ENCODE measurements around the gene PPP1R15A. TPM values are rescaled to one million over a fixed set of nuclear protein-coding genes. Genes with fewer than 3 reads are reported as not detected.
"Not testable (repeated sequence)": the region's sequence is repeated elsewhere in the genome, so short reads cannot be mapped to it uniquely, and the experiment has no call there.

The PPP1R15A gene
- total RNA-seq, 2 donors from 2014 or later, result 35.1 to 49.0 TPM

DNA sequence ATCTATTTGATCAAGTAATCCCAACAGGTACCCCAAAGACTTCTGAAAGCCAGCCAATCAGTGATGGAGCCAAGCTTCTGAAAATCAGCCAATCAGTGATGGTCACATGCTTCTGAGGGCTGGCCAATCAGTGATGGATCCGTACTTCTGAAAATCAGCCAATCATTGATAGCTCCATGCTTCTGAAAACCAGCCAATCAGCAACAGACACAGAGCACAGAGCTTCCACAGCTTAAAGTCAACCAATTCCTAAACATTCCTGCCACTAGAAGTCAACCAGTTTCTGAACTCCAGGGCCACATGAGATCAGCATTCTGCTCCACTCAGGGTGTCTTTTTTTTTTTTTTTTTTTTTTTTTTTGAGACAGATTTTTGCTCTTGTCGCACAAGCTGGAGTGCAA, 27.7 kb upstream of the PPP1R15A start:
- no peaks in the 10 kb centered on the region for H3K27me3 ChIP-seq (replicated peaks; ENCODE audit: insufficient read depth)
- no peaks in the 10 kb centered on the region for H3K9me3 ChIP-seq
- no peak overlapping the region for H3K4me3 ChIP-seq
- intact Hi-C loops (cut with DNase I), result loop anchor here (5.0 kb wide), 1 partner anchor 197 kb away; the partner anchor contains the start of gene CA11
- H3K4me1 ChIP-seq (replicated peaks), result no peaks in the 10 kb centered on the region
- no peak for TF ChIP-seq POLR2A (IDR thresholded peaks at IDR 0.05)
- TF ChIP-seq, protein P1, sequence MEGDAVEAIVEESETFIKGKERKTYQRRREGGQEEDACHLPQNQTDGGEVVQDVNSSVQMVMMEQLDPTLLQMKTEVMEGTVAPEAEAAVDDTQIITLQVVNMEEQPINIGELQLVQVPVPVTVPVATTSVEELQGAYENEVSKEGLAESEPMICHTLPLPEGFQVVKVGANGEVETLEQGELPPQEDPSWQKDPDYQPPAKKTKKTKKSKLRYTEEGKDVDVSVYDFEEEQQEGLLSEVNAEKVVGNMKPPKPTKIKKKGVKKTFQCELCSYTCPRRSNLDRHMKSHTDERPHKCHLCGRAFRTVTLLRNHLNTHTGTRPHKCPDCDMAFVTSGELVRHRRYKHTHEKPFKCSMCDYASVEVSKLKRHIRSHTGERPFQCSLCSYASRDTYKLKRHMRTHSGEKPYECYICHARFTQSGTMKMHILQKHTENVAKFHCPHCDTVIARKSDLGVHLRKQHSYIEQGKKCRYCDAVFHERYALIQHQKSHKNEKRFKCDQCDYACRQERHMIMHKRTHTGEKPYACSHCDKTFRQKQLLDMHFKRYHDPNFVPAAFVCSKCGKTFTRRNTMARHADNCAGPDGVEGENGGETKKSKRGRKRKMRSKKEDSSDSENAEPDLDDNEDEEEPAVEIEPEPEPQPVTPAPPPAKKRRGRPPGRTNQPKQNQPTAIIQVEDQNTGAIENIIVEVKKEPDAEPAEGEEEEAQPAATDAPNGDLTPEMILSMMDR (IDR thresholded peaks at IDR 0.05), result no peak
- TF ChIP-seq POLR2AphosphoS5 (IDR thresholded peaks at IDR 0.05), result no peak
- no peak for DNase-seq (ENCODE audit: low spot score)
- 91% methylated on average over 2 of the region's 2 CpGs for WGBS
- H3K27ac ChIP-seq, result no peak overlapping the region
- H3K36me3 ChIP-seq, result no peaks in the 10 kb centered on the region

- WGBS, result 88% methylated on average over 15 of the region's 15 CpGs
- no peaks in the 10 kb centered on the region for H3K9me3 ChIP-seq
- H3K27ac ChIP-seq, result no peak overlapping the region
- no peak for DNase-seq (ENCODE audit: low spot score)
- intact Hi-C loops (cut with DNase I), result no loop called here
- H3K36me3 ChIP-seq, result no peaks in the 10 kb centered on the region
- no peaks in the 10 kb centered on the region for H3K27me3 ChIP-seq (replicated peaks; ENCODE audit: insufficient read depth)
- TF ChIP-seq, protein P1 (IDR thresholded peaks at IDR 0.05), result no peak
- TF ChIP-seq POLR2A (IDR thresholded peaks at IDR 0.05), result no peak
- TF ChIP-seq POLR2AphosphoS5 (IDR thresholded peaks at IDR 0.05), result no peak
- no peaks in the 10 kb centered on the region for H3K4me1 ChIP-seq (replicated peaks)
- no peak overlapping the region for H3K4me3 ChIP-seq
Measured at GRCh38 chr19:48845384-48845783, 26.8 kb upstream of the PPP1R15A start.

- H3K27ac ChIP-seq; H3K36me3 ChIP-seq; DNase-seq (ENCODE audit: low spot score); H3K9me3 ChIP-seq; H3K4me1 ChIP-seq (replicated peaks); H3K27me3 ChIP-seq (replicated peaks; ENCODE audit: insufficient read depth); intact Hi-C loops (cut with DNase I); H3K4me3 ChIP-seq: not testable (repeated sequence)
- WGBS, result 93% methylated on average over 3 of the region's 3 CpGs
Measured at GRCh38 chr19:48846659-48847058, 25.6 kb upstream of the PPP1R15A start.

DNA sequence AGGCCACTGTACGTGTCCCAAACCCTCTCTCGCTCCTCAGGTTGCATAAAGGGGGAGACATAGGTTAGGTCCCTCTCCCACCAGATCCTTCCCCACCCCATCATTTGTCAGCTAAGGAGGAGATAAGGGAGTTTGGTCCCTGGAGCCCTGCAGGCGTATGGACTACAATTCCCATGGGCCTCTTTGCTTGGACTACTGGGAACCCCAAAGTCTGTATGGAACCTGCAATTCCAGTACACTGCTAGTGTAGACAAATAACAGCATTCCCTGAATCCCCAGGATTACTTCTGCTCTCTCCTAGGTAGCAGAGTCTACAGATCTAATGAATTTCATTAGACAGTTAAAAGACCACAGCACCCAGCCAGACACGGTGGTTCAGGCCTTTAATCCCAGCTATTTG, 19.9 kb upstream of the PPP1R15A start:
- Histone ChIP-seq H3K27me3 (replicated peaks; ENCODE audit: insufficient read depth) (no peaks in the 10 kb centered on the region), H3K9me3 (no peaks in the 10 kb centered on the region), H3K27ac (no peak overlapping the region), H3K4me3 (no peak overlapping the region), H3K36me3 (no peaks in the 10 kb centered on the region), H3K4me1 (replicated peaks) (no peaks in the 10 kb centered on the region)
- 91% methylated on average over 4 of the region's 4 CpGs for WGBS
- no peak for DNase-seq (ENCODE audit: low spot score)
- TF ChIP-seq, protein P1 (IDR thresholded peaks at IDR 0.05), result no peak
- TF ChIP-seq POLR2A (IDR thresholded peaks at IDR 0.05), result no peak
- no peak for TF ChIP-seq POLR2AphosphoS5 (IDR thresholded peaks at IDR 0.05)
- intact Hi-C loops (cut with DNase I), result no loop called here

GRCh38 chr19:48853483-48853882, 18.7 kb upstream of the PPP1R15A start:
- TF ChIP-seq POLR2AphosphoS5 (IDR thresholded peaks at IDR 0.05), result no peak
- TF ChIP-seq, protein P1 (IDR thresholded peaks at IDR 0.05), result no peak
- TF ChIP-seq POLR2A (IDR thresholded peaks at IDR 0.05), result no peak
- no peak overlapping the region for H3K27ac ChIP-seq
- WGBS, result 96% methylated on average over 8 of the region's 8 CpGs
- DNase-seq (ENCODE audit: low spot score), result no peak
- H3K27me3 ChIP-seq (replicated peaks; ENCODE audit: insufficient read depth), result no peaks in the 10 kb centered on the region
- H3K4me1 ChIP-seq (replicated peaks), result no peaks in the 10 kb centered on the region
- H3K36me3 ChIP-seq, result no peaks in the 10 kb centered on the region
- intact Hi-C loops (cut with DNase I), result no loop called here
- no peaks in the 10 kb centered on the region for H3K9me3 ChIP-seq
- no peak overlapping the region for H3K4me3 ChIP-seq

All from prostate gland (tissue), 2 donors.